Stimulated activated CD8-positive, alpha-beta memory T cell treated with anti-CD3 and anti-CD28 coated beads, Interleukin-12 subunit alpha, Interleukin-12 subunit beta, amount 100 ng/mL, for 24 hours (primary cell): Measurements from ENCODE around the gene APOD.
"Not testable (repeated sequence)": the region's sequence is repeated elsewhere in the genome, so short reads cannot be mapped to it uniquely, and the experiment has no call there.

Experiments
- DNase-seq: peaks from one replicate; pipeline ENCODE4 v3.0.0-alpha.2; 2020; ENCODE audit errors: extremely low read depth

APOD gene

DNA sequence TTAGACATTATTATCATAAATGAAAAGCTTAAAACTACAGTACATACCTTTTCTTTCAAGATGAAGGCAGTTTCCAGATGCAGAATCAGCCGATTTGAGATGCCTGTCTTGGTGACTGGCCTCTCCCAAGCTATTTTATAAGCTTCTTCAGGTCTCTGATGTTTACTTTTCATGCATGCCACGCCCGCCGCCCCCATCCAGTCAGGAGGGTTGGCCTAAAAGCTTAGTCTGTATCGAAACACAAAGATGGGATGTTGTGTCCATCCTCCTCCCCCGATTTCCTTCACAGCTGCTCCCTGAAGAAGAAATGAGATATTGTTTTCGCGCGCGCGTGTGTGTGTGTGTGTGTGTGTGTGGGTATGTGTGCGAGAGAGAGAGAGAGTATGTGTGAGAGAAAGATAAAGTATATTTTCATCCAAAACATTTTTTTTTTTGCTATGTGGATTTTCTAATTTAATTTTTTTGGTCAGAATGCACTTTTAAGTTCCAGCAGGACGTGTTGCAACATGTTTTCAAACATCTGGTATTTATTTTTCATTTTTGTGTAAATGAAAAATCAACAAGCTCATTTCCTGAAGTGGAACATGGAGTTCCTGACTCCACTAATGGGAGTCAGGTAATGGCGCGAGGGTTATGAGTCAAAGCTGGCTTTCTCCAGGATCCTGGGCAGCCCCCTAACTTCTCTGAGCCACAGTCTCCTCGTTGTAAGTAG is at the start of gene APOD:
Gene APOD, minus strand, starts transcription at position 110 of the 712 bp plus-strand sequence. CDS start 4,479 bp downstream, outside the sequence.
- no peak for DNase-seq

DNA sequence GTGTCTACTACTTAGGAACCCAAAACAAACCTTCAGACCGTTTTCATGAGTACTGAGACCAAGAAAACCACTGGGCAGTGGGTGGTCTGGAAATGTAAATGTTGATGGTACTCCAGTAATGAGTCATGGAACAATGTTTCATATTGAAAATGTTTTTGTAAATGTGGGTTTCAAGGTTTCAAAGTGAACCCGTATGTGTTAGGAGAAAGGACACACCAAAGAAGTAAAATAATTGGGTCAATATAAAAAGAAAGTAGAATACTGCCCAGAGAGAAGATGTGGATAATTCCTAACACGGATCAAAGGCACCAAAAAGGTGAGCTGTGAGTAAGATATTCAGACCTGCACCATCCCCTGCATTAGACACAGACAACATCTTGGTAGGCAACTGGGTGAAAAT is 49.6 kb upstream of the APOD start:
- not testable (repeated sequence) for DNase-seq

DNA sequence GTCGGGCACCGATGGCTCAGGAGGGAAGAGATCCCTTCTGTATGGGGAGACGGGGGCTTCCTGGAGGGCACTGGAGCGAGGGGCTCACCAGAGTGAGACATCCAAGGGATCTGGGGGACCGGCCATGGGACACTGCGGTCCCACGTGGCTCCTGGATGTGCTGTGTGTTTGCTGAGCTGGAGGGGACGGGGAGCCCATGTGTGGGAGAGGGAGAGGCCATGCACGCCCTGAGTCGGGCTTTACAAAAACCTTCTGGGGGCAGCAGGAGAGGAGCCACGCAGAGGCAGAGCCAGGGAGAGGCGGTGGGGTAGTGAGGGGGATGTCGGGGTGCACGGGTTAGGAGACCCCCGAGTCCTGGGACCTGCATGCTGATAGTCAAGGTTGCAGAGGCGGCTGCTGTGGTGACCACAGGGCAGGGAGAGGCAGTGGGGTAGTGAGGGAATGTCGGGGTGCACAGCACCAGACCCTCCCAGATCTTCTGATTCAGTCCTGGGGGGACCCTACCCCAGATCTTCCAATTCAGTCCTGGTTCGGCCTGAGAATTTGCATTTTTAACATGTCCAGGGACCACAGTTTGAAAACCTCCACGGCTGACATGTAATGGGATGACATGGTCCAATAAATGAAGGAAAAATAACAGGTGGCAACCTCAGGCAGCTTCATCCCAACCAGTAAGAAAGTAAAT is 48.9 kb upstream of the APOD start:
- not testable (repeated sequence) for DNase-seq

DNA sequence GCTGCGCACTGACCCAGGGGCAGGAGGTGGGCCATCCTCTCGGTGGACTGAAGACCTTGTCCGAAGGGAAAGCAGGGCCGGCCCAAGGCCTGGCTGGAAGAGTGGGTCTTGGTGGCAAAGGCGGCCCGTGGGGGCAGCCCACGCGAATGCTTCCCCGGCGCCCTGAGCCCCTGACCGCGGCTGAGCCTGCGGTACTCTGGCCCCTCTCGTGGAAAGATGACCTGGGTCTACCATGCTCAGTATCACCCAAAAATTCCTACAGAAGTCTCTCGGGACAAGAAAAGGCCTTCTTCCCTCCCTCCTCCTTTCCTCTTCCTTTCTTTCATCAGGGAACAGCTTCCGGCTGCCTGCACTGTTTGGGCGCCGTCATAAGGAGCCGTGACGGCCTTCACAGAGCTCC is 48.3 kb upstream of the APOD start:
- DNase-seq: not testable (repeated sequence)

DNA sequence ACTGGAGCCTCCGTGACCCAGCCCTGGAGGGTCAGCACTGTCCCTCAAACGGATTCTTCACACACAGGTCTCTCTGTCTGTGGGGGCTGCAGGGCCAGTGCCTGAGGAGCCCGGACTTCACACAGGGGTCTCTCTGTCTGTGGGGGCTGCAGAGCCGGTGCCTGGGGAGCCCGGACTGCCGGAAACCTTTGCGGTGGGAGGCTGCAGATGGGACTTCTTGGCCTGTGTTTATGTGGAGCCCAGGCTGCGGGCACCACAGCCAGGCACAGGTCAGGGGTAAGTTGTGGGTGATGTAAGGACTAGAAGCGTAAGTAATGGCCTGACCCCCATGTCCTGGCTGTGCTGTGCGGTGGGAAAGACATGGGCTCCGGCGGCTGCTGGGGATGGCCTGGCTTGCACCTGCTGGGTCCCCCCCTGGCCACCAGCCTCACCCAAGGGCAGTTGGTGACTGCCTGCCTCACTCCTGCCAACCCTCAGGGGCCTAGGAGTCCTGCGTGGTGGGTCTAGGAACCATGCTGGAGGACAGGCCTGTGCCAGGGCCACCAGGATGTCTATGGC is 47.3 kb upstream of the APOD start:
- not testable (repeated sequence) for DNase-seq

DNA sequence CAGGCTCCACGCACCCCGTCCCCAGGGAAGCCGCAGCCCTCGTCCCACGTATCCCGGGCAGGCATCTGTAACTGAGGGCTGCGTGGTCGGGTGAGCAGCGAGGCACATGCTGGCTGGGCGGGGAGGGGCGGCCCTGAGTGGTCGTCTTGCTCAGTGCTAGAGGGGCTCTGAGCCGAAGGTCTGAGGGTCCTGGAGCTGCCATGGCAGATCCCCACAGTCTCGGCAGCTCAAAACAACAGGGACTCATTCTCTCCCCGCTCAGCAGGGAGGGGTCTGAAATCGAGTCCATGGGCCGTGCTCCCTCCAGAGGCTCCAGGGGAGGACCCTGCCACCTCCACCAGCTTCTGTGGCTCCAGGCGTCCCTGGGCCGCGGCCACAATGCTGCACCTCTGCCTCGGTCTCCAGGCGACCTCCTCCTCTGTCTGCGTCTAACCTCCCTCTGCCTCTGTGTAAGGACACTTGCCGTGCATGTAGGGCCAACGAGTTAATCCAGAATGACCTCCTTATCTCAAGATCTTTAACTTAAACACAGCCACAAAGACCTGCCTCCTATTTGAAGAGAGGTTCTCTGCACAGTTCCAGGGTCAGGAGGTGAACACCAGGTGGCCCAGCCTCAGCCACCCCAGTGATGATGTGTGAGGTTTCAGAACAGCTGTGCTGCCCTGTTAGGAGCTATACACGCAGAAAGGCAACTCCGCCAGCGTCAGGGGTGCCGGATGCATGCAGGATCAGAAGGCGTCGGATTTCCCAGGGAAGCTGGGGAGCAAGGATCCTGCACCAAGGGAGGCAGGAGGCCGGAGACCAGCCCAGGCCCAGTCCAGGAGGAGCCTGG is 46.6 kb upstream of the APOD start:
- not testable (repeated sequence) for DNase-seq

DNA sequence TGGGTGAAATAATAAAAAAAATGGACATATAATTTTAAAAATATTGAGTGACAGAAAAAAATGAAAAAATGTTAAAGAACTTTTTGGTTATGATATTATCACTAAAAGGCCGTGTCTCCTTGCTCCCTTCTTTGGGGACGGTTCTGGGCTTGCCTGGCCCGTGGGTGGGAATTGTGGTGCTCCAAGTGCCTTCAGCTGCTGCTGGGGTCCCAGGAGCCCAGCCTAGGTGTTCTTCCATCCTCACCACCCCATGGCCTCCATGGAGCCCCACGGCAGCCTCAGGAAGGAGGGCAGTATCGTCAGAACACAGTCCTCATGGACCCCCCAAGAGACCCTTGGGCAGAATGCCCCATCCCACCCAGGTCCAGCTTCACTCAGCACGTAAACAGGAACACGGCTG is 45.9 kb upstream of the APOD start:
- DNase-seq: not testable (repeated sequence)

DNA sequence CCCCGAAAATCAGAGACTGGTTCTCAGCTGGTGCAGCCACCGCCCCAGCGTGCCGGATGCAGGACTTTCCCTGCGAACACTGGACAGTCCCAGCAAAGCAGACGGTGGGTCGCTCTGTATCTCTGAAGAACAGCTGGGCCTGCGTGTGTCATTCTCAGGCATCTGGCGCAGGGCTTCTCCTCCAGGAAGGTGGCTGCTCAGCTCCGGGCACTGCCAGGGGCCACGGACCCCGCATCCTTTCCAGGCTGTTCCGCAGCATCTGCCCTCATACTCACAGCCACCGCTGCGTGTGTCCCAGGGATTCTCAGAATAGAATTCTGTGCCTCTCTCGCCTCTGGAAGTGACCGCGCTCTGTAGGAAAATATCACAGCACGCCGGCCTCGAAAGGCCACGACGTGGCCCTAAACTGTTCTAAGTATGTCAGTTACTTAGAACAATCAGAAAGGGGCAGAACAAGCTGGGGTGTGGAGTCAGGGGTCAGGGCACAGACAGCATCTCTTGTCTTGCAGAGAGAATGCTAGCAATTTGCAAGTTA is 44.7 kb upstream of the APOD start:
- not testable (repeated sequence) for DNase-seq

DNA sequence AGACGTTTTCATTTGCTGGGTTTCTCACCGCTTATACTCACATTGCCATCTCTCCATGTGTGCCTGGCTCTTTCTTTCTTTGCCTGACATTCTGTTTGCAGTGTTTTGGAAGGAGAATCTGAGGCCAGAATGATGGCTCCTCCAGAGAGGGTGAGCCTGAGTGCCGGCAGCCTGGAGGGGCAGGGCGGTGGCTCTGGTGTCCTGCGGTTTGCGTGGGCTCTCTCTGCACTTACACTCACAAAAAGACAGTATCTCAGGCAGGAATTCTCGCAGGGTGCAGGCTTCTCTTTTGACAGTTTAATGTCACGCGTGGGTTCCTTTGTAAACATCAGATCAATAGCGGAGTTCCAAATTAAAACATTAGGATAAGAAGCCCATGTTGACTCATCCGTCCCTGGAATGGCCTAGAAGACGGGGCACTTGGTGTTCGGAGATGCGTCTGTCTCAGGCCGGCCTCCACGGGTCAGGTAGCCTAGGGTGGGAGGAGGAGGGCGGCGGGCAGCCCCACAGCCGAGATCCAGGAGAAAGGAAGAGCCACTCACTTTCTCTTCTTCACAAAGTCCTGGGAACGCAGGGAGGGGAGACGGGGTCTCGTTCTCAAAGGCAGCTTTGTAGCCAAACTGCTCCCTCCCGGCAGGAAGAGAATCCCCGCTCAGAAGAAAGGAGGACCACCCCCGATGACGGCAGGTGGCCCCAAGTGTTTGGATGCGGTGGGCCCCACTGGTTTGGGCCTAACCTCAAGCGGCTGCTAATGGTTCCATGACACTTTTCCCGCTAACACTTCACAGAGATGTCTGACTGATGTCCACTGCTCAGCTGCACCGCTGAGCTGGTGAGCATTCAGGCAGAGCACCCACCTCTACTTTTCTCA is 44.0 kb upstream of the APOD start:
- DNase-seq: not testable (repeated sequence)

DNA sequence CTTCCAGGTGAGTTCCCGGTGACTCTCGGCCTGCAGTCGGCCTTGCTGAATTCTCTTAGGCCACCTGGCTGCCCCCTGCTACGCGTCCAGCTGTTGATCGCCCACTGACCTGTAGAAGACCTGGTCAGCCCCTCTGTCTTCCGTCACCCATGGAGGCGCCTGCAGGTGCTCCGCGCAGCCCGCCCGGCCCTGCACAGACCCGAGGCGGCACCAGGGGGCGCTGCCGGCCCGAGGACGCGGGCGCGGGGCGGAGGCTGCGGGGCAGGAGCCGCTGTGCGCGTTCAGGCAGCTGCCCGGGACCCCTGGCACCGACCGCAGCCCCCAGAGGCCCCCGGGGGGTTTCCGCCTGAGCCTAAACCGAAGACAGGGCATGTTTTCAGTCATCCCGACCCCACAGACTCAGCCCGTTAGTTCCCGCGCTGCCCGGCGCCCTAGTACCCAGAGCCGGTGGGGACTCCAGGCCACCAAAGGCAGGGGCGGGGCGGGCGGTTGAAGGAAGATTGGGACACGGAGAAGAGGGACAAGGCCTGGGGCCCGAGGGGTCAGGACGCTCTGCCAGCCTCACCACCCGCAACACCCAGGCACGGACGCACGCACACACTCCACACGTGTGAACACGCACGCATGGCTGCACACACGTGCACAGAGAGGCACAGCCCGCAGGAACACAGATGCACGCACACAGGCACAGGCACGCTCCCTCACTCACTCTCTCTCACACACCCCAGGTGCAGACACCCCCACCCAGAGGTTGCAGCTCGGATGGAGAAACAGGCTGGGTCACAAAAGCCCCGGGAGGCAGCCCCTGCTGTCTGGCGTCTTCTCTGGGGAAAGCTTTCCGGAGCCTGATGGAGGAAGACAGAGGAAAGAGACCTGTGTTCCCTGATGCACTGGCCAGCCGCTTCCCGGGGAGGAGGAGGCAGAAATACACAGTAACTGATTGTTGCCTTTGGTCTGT is 41.1 kb upstream of the APOD start:
- DNase-seq: not testable (repeated sequence)

DNA sequence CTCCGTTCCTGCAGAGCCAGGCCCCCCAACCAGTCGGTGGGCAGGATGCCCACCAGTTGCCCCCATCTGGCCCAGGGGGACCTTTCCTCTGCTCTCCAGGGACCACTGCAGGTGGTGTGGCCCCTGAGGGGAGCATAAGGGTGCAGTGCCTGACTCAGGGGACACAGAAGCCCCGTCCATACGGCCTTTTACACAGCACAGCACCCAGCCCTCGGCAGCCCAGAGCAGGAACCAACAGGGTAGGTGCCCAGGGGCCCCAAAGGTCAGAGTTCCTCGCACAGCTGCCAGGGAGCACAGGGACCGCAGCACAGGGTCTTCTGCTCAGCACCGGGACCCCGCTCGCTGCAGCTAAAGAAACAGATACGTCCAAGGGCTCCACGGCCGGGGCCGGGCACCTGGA is 40.4 kb upstream of the APOD start:
- not testable (repeated sequence) for DNase-seq

DNA sequence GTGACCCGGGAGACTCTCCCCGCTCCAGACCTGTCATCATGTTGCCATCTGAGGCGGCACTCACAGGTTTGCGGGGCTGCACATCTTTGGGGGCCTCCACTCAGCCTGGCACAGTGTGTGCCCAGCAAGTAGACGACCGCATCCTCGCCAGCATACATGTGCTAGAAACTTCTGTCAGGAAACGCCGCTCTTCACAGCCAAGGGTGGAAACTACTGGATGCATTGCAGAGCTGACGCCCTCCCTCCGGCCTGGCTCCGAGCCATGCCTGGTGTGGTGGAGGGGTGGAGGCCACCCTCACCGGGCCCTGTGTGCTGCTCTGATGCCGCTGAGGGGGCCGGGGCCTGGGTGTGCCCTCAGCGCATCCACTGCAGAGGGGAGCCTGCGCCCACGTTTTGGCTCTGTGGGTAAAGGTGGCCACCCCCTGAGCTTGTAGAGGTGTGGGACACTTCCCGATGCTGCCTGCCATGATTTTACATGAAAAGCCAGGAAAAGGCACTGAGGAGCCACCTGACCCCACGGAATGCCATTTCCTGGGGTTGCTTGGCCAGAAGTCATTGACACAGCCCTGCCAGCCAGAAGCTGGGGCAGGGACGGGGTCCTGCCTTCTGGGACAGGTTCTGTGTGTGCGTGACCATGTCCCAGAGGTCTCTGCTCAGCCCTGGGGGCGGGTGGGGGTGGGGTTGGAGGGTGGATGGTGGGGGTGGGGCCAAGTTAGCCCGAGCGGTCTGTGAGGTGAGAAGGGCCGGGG is 39.7 kb upstream of the APOD start:
- not testable (repeated sequence) for DNase-seq

DNA sequence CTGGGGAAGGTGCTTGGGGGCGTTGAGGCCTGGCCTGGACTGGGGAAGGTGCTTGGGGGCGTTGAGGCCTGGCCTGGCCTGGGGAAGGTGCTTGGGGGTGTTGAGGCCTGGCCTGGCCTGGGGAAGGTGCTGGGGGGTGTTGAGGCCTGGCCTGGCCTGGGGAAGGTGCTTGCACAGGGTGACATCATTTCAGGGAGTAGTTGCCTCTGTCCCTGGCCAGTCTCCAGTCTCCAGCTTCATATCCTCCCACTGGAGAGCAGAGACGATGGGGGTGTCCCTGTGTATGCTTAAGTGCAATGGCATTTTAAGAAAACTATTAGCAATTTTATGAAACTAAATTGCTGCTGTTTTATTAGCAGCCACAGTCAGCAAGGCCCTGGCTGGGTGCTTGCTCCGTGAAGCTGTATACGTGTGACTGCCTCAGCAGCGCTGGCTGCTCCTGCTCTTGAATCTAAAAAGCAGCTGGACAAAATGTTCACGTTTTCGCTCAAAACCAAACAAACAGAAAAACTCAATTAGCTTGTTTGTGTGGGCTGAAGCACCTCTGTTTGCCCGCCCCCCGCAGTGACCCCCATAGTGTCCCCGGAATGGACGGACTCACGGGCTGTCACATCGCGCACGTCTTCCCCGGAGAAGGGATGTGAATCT is 38.9 kb upstream of the APOD start:
- DNase-seq: not testable (repeated sequence)

DNA sequence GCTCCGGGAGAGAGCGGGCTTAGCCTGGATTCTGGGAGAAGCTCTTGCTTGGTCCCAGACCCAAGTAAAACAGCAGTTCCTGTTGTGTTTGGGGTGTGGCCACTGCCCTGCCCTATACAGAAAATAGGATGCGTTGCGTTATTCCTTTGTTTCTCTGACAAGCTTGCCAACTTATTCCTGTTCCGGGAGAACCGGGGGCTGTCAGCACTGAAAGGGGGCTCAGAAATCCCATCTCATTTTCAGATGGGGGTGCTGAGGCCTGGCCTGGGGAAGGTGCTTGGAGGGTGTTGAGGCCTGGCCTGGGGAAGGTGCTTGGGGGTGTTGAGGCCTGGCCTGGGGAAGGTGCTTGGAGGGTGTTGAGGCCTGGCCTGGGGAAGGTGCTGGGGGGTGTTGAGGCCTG is 38.3 kb upstream of the APOD start:
- DNase-seq: not testable (repeated sequence)

DNA sequence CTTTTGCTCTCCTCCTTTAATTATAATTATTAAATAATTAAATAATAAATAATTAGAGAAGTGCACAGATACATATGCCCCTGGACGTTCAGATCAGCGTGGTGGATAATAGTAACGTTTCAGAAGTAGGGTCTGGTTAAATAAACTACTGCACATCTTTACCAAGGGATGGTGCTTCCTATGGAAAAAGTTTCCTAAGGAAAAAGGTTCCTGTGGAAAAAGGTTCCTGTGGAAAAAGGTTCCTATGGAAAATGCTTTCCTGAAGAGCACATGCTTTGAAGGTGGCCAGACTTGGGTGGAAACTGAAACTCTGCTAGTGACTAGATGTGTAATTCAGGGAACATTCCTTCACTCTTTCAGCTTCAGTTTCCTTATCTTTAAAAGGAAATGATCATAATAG is 37.4 kb upstream of the APOD start:
- not testable (repeated sequence) for DNase-seq

DNA sequence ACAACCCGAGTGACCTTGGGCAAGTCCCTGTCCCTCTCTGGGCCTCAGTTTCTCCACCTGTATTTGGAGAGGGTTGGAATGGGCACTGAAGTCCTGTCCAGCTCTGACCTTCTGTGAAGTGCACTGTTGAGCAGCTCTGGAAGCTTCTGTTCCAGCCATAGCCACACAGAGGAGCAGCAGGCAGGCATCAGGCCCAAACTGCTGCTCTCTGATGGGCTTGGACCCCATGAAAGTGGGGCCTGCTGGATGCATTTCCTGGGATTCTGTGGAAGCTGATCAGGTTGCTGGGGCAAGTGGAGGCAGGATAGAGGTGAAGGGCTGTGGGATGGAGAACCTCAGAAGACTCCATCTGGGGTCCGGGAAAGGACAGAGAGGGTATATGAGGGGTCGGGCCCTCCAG is 36.7 kb upstream of the APOD start:
- not testable (repeated sequence) for DNase-seq

DNA sequence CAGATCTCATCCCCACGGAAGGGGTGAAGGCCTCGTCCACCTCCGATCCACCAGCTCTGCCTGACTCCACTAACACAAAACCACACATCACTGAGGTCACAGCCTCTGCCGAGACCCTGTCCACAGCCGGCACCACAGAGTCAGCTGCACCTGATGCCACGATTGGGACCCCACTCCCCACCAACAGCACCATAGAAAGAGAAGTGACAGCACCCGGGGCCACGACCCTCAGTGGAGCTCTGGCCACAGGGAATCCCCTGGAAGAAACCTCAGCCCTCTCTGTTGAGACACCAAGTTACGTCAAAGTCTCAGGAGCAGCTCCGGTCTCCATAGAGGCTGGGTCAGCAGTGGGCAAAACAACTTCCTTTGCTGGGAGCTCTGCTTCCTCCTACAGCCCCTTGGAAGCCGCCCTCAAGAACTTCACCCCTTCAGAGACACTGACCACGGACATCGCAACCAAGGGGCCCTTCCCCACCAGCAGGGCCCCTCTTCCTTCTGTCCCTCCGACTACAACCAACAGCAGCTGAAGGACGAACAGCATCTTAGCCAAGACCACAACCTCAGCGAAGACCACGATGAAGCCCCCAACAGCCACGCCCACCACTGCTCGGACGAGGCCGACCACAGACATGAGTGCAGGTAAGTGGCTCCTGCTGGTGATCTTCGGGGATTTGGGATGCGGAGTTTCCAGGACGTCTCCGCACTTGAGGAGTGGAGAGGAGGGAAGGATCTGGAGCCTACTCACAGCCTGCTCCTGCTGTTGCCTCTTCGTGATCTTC is 36.0 kb upstream of the APOD start:
- DNase-seq: not testable (repeated sequence)
